CD4-positive, alpha-beta memory T cell (primary cell): ENCODE results near the gene ATXN1. TPM values are rescaled to one million over a fixed set of nuclear protein-coding genes. Genes with fewer than 3 reads are reported as not detected.
A peak's percentile ranks its signal among the peaks of the same experiment; 100 is the strongest.

Experiments
- CTCF ChIA-PET: fragments of 350-600 bp; sonication (Branson Sonifier 250); formaldehyde crosslinking; loops from one replicate; lab custom pipeline; 2021; ENCODE audit warnings: inconsistent platforms; ENCODE audit not compliant: partially characterized antibody; lab: Charles Lee
- POLR2A ChIA-PET: fragments of 350-600 bp; sonication (Branson Sonifier 250); formaldehyde crosslinking; loops from one replicate; lab custom pipeline; 2021; ENCODE audit not compliant: partially characterized antibody; lab: Charles Lee
- DNase-seq, 5 donors: peaks; one replicate each; pipeline versions ENCODE4 v3.0.0 to v3.0.0-alpha.2; 2020 to 2022; ENCODE audit warnings: mixed read lengths in 1 of 5
- H3K27ac ChIP-seq: one replicate; pipeline ENCODE4 v1.7.0; 2013; ENCODE audit warnings: low read depth, low read length
- H3K27me3 ChIP-seq: 2 replicates; pipeline ENCODE4 v1.7.0; 2013; ENCODE audit warnings: mild to moderate bottlenecking, low read length, moderate library complexity; ENCODE audit not compliant: insufficient read depth
- H3K36me3 ChIP-seq: 2 replicates; pipeline ENCODE4 v1.7.0; 2013; ENCODE audit warnings: mild to moderate bottlenecking, low read length, moderate library complexity; ENCODE audit not compliant: insufficient read depth
- H3K4me1 ChIP-seq: 2 replicates; pipeline ENCODE4 v1.7.0; 2013; ENCODE audit warnings: mild to moderate bottlenecking, low read length, moderate library complexity; ENCODE audit not compliant: insufficient read depth
- H3K4me3 ChIP-seq, 2 donors: one replicate each; pipeline ENCODE4 v1.7.0; 2013; ENCODE audit warnings: low read length in 2 of 2, mild to moderate bottlenecking in 1 of 2
- H3K9me3 ChIP-seq, 2 donors: one replicate each; pipeline ENCODE4 v1.7.0; 2013; ENCODE audit warnings: low read length in 2 of 2, control low read depth in 1 of 2; ENCODE audit not compliant: control insufficient read depth in 1 of 2
- H3K27ac Mint-ChIP-seq, 7 donors: one replicate each; pipeline ENCODE4 v1.8.0; 2020 to 2021; ENCODE audit warnings: mixed read lengths in 7 of 7, mild to moderate bottlenecking in 6 of 7, inconsistent platforms in 3 of 7, moderate library complexity in 3 of 7
- H3K27me3 Mint-ChIP-seq, 2 donors: one replicate each; pipeline ENCODE4 v1.8.0; 2020 to 2021; ENCODE audit warnings: mixed read lengths in 2 of 2
- H3K36me3 Mint-ChIP-seq, 2 donors: one replicate each; pipeline ENCODE4 v1.8.0; 2020 to 2021; ENCODE audit warnings: mixed read lengths in 2 of 2, inconsistent platforms in 1 of 2, mild to moderate bottlenecking in 1 of 2
- H3K4me1 Mint-ChIP-seq, 4 donors: one replicate each; pipeline ENCODE4 v1.8.0; 2020 to 2021; ENCODE audit warnings: mixed read lengths in 4 of 4, mild to moderate bottlenecking in 1 of 4
- H3K4me3 Mint-ChIP-seq, 8 donors: one replicate each; pipeline ENCODE4 v1.8.0; 2020 to 2021; ENCODE audit warnings: mixed read lengths in 8 of 8, mild to moderate bottlenecking in 7 of 8, moderate library complexity in 6 of 8, inconsistent platforms in 3 of 8
- H3K9me3 Mint-ChIP-seq, 8 donors: one replicate each; pipeline ENCODE4 v1.8.0; 2020 to 2021; ENCODE audit warnings: mixed read lengths in 8 of 8, mild to moderate bottlenecking in 5 of 8, inconsistent platforms in 3 of 8, moderate library complexity in 1 of 8
- intact Hi-C: fragments of 100-400 bp; cut with micrococcal nuclease; formaldehyde crosslinking; loops from one replicate; pipeline ENCODE4 v1.15.1; 2023
- polyA plus RNA-seq, 2 donors: library from polyadenylated mRNA; unstranded; fragments of 300-500 nt; fragmentation: Illumina TruSeq; gene quantifications; one replicate each; pipeline ENCODE4 v1.2.3, GENCODE V29; 2021
- total RNA-seq, 2 experiments: library from RNA; stranded (reverse); gene quantifications; one replicate each; pipeline ENCODE4 v1.2.3, GENCODE V29; 2021

The ATXN1 gene
- total and polyA plus RNA-seq, 4 experiments from 2014 or later = 10.5 to 97.4 (median 56.9) TPM

DNA sequence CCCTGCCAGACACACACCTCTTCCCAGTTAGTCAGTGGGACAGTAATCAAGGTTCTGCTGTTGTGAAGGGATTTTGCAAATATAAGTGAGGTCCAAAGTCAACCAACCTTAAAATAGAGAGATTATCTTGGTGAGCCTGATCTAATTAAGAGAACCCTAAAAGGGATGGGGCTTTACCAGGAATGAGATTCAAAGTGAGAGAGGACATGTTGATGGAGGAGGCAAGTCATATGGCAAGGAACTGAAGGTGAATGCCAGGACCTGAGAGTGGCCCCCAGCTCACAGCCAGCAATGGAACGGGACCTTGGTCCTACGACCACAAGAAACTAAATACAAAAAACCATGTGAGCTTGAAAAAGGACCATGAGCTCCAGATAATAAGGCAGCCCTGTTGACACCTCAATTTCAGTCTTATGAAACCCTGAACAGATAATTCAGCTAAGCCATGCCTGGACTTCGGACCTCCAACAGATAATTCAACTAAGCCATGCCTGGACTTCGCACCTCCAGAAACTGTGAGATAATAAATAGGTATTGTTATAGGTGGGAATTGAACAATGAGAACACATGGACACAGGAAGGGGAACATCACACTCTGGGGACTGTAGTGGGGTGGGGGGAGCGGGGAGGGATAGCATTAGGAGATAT lies 269.5 kb downstream of the ATXN1 start:
- Mint-ChIP-seq H3K27ac (peak overlapping the region in 5 of 7 donors; percentile 38 to 81 (median 54)), H3K4me1 (peaks cover 53 to 76% (median 68%) of the 10 kb centered on the region in 4 donors), H3K4me3 (no peak overlapping the region), H3K27me3 (no peaks in the 10 kb centered on the region), H3K9me3 (peaks cover 0 to 2% (median 0%) of the 10 kb centered on the region in 8 donors), H3K36me3 (peaks cover 2 to 7% of the 10 kb centered on the region in 2 donors)
- H3K27me3 ChIP-seq = no peaks in the 10 kb centered on the region
- CTCF ChIA-PET = interaction anchor here (1.9 kb wide), 2 partner anchors 22 to 280 kb away, joined by 4 read pairs; no protein-coding TSS in a partner anchor
- intact Hi-C loops = no loop called here
- no peaks in the 10 kb centered on the region for H3K36me3 ChIP-seq
- H3K4me1 ChIP-seq = peaks cover 59% of the 10 kb centered on the region
- H3K4me3 ChIP-seq = no peak overlapping the region
- POLR2A ChIA-PET = no interaction called here
- no peak overlapping the region for H3K27ac ChIP-seq
- no peaks in the 10 kb centered on the region for H3K9me3 ChIP-seq
- no peak for DNase-seq

DNA sequence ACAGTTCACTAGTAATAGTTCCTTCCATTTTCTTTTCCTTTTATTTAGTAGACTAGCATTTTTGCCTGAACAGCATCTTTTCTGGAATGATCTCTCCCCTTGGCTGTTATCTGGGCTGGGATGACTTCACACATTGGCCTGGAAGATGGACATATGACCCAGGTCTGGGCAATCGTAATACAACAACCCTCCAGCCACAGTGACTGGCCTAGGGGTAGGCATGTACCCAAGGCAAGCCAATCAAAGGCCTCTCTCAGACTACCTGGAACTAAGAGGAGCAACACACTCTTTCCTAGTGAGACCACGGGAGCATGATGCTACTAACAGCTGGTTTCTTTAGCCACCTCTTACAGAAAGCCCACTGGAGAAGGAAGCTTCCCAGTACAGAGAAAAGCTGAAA lies 270.6 kb downstream of the ATXN1 start:
- Histone ChIP-seq H3K4me1 (peaks cover 59% of the 10 kb centered on the region), H3K27me3 (no peaks in the 10 kb centered on the region), H3K9me3 (no peaks in the 10 kb centered on the region), H3K27ac (no peak overlapping the region), H3K4me3 (no peak overlapping the region), H3K36me3 (no peaks in the 10 kb centered on the region)
- intact Hi-C loops = no loop called here
- Mint-ChIP-seq H3K4me1 (peaks cover 57 to 78% (median 71%) of the 10 kb centered on the region in 4 donors), H3K4me3 (no peak overlapping the region), H3K36me3 (peaks cover 3 to 5% of the 10 kb centered on the region in 2 donors), H3K9me3 (peaks cover 0 to 2% (median 0%) of the 10 kb centered on the region in 8 donors), H3K27me3 (no peaks in the 10 kb centered on the region), H3K27ac (peak overlapping the region in 6 of 7 donors; percentile 0 to 92 (median 84))
- ChIA-PET POLR2A (no interaction called here), CTCF (interaction anchor here (1.9 to 3.6 kb wide), 2 partner anchors 21 to 281 kb away, joined by 4 to 20 read pairs; no protein-coding TSS in a partner anchor)
- no peak for DNase-seq

- intact Hi-C loops = no loop called here
- peaks cover 8 to 17% of the 10 kb centered on the region in 2 donors for H3K36me3 Mint-ChIP-seq
- peaks cover 0 to 2% (median 0%) of the 10 kb centered on the region in 8 donors for H3K9me3 Mint-ChIP-seq
- no peaks in the 10 kb centered on the region for H3K27me3 Mint-ChIP-seq
- H3K4me3 Mint-ChIP-seq = peak overlapping the region in 3 of 8 donors; percentile 57 to 81 (median 80)
- Histone ChIP-seq H3K9me3 (no peaks in the 10 kb centered on the region), H3K27me3 (no peaks in the 10 kb centered on the region), H3K4me3 (no peak overlapping the region), H3K4me1 (peaks cover 67% of the 10 kb centered on the region), H3K27ac (peak overlapping the region; percentile 56), H3K36me3 (no peaks in the 10 kb centered on the region)
- ChIA-PET POLR2A (interaction anchor here (1.0 to 1.5 kb wide), 4 partner anchors 8 to 273 kb away, joined by 3 to 5 read pairs (median 3); no protein-coding TSS in a partner anchor), CTCF (interaction anchor here (1.0 to 3.6 kb wide), 3 partner anchors 18 to 25 kb away, joined by 3 to 20 read pairs (median 6); no protein-coding TSS in a partner anchor)
- peaks cover 65 to 83% (median 77%) of the 10 kb centered on the region in 4 donors for H3K4me1 Mint-ChIP-seq
- peak overlapping the region; percentile 73 to 97 (median 91) for H3K27ac Mint-ChIP-seq
- DNase-seq = no peak
These were observed 272.4 kb downstream of the ATXN1 start for GRCh38 chr6:16488813-16489212.

- Mint-ChIP-seq H3K27ac (peak overlapping the region; percentile 73 to 97 (median 91)), H3K36me3 (peaks cover 15 to 24% of the 10 kb centered on the region in 2 donors), H3K27me3 (no peaks in the 10 kb centered on the region), H3K4me1 (peaks cover 71 to 88% (median 79%) of the 10 kb centered on the region in 4 donors), H3K9me3 (peaks cover 0 to 2% (median 0%) of the 10 kb centered on the region in 8 donors), H3K4me3 (peak overlapping the region in 7 of 8 donors; percentile 15 to 81 (median 69))
- H3K27ac ChIP-seq = peak overlapping the region; percentile 56
- H3K27me3 ChIP-seq = no peaks in the 10 kb centered on the region
- no peak overlapping the region for H3K4me3 ChIP-seq
- H3K9me3 ChIP-seq = no peaks in the 10 kb centered on the region
- intact Hi-C loops = no loop called here
- DNase-seq = peak in 4 of 5 donors; percentile 31 to 54 (median 34)
- ChIA-PET CTCF (interaction anchor here (1.6 to 3.6 kb wide), 3 partner anchors 23 to 78 kb away, joined by 6 to 20 read pairs (median 8); no protein-coding TSS in a partner anchor), POLR2A (interaction anchor here (1.2 to 2.5 kb wide), 4 partner anchors 15 to 275 kb away, joined by 3 to 14 read pairs (median 6); no protein-coding TSS in a partner anchor)
- peaks cover 74% of the 10 kb centered on the region for H3K4me1 ChIP-seq
- H3K36me3 ChIP-seq = no peaks in the 10 kb centered on the region
These were observed 273.1 kb downstream of the ATXN1 start for GRCh38 chr6:16487996-16488674.

GRCh38 chr6:16486661-16487060 lies 274.6 kb downstream of the ATXN1 start:
- H3K27ac Mint-ChIP-seq = peak overlapping the region; percentile 73 to 97 (median 91)
- CTCF ChIA-PET = interaction anchor here (1.2 to 2.2 kb wide), 3 partner anchors 28 to 275 kb away, joined by 3 to 8 read pairs (median 3); partner anchors contain the start of gene ATXN1
- H3K27ac ChIP-seq = peak overlapping the region; percentile 56
- H3K4me1 Mint-ChIP-seq = peaks cover 76 to 94% (median 84%) of the 10 kb centered on the region in 4 donors
- no peaks in the 10 kb centered on the region for H3K36me3 ChIP-seq
- peaks cover 19 to 25% of the 10 kb centered on the region in 2 donors for H3K36me3 Mint-ChIP-seq
- no peaks in the 10 kb centered on the region for H3K9me3 ChIP-seq
- H3K27me3 Mint-ChIP-seq = no peaks in the 10 kb centered on the region
- H3K27me3 ChIP-seq = no peaks in the 10 kb centered on the region
- POLR2A ChIA-PET = interaction anchor here (1.2 to 3.4 kb wide), 4 partner anchors 15 to 276 kb away, joined by 4 to 14 read pairs (median 12); no protein-coding TSS in a partner anchor
- DNase-seq = peak in 2 of 5 donors; percentile 34 to 71
- peaks cover 89% of the 10 kb centered on the region for H3K4me1 ChIP-seq
- no peaks in the 10 kb centered on the region for H3K9me3 Mint-ChIP-seq
- H3K4me3 Mint-ChIP-seq = peak overlapping the region; percentile 54 to 81 (median 72)
- intact Hi-C loops = no loop called here
- peak overlapping the region in 1 of 2 donors; percentile 21 for H3K4me3 ChIP-seq

DNA sequence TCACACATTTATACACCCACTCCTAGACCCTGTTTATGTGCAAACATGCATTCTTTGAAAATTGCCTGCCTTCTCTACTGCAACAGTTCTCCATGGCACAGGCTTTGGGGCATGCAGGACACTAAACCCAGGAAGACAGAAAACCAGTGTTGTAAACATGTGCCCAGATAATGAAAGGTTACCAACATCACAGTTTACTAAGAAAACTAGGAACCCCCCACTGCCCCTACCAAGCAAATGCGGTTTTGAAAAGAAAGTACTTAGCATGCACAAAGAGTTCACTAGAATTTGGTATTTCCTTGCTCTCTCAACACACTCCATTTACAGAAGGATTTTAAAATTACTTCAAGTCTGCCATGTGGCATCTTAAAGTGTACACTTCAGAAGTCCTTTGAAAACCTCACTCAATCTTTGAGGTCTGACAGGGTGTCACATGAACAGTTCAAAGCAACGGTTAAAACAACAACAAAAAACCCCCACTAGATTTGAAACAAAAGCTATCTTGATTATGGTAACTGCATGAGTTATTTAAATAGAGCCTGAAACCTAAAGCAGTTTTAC lies 277.9 kb downstream of the ATXN1 start:
- Histone ChIP-seq H3K4me1 (peaks cover 89% of the 10 kb centered on the region), H3K4me3 (no peak overlapping the region), H3K27ac (peak overlapping the region; percentile 75), H3K9me3 (no peaks in the 10 kb centered on the region), H3K36me3 (no peaks in the 10 kb centered on the region), H3K27me3 (no peaks in the 10 kb centered on the region)
- Mint-ChIP-seq H3K4me3 (peak overlapping the region; percentile 23 to 84 (median 65)), H3K9me3 (no peaks in the 10 kb centered on the region), H3K36me3 (peaks cover 32 to 38% of the 10 kb centered on the region in 2 donors), H3K27me3 (no peaks in the 10 kb centered on the region), H3K27ac (peak overlapping the region; percentile 90 to 99 (median 96)), H3K4me1 (peaks cover 72 to 88% (median 80%) of the 10 kb centered on the region in 4 donors)
- intact Hi-C loops = loop anchor here (2.0 to 5.0 kb wide), 2 partner anchors 47 to 161 kb away; no protein-coding TSS in a partner anchor
- POLR2A ChIA-PET = interaction anchor here (0.7 to 3.4 kb wide), 7 partner anchors 9 to 278 kb away, joined by 3 to 13 read pairs (median 5); partner anchors contain the start of gene ATXN1
- CTCF ChIA-PET = interaction anchor here (0.6 to 2.4 kb wide), 4 partner anchors 28 to 280 kb away, joined by 3 to 8 read pairs (median 3); no protein-coding TSS in a partner anchor
- peak; percentile 60 to 82 (median 73) for DNase-seq
